Endothelial cell (in vitro differentiated cells): ENCODE results near the gene FAR1. TPM values are rescaled to one million over a fixed set of nuclear protein-coding genes. Genes with fewer than 3 reads are reported as not detected.

Experiments
- DNase-seq: peaks from one replicate; pipeline ENCODE4 v3.0.0; 2021; ENCODE audit warnings: low spot score
- H3K27ac Mint-ChIP-seq: one replicate; pipeline ENCODE4 v1.8.0; 2021; ENCODE audit warnings: mixed read lengths, inconsistent platforms; ENCODE audit not compliant: unreplicated experiment
- H3K27me3 Mint-ChIP-seq: one replicate; pipeline ENCODE4 v1.8.0; 2021; ENCODE audit warnings: mild to moderate bottlenecking, moderate library complexity, mixed read lengths, inconsistent platforms; ENCODE audit not compliant: unreplicated experiment
- H3K36me3 Mint-ChIP-seq: one replicate; pipeline ENCODE4 v1.8.0; 2021; ENCODE audit warnings: mild to moderate bottlenecking, low read depth, mixed read lengths, inconsistent platforms; ENCODE audit not compliant: unreplicated experiment
- H3K4me1 Mint-ChIP-seq: one replicate; pipeline ENCODE4 v1.8.0; 2021; ENCODE audit warnings: mild to moderate bottlenecking, mixed read lengths, inconsistent platforms; ENCODE audit not compliant: unreplicated experiment
- H3K4me3 Mint-ChIP-seq: one replicate; pipeline ENCODE4 v1.8.0; 2021; ENCODE audit warnings: mild to moderate bottlenecking, mixed read lengths, inconsistent platforms; ENCODE audit not compliant: unreplicated experiment
- H3K9me3 Mint-ChIP-seq: one replicate; pipeline ENCODE4 v1.8.0; 2021; ENCODE audit warnings: mixed read lengths, inconsistent platforms; ENCODE audit not compliant: unreplicated experiment
- CTCF ChIP-seq: fragments of 200-600 bp; sonication (generic); IDR thresholded peaks from one replicate; pipeline ENCODE4 v1.5.0; 2021; ENCODE audit warnings: antibody characterized with exemption; ENCODE audit not compliant: unreplicated experiment
- total RNA-seq: library from RNA; stranded (reverse); fragmentation: NEBNext Ultra II Directional; extraction: Animal tissue kit (Norgen Biotek cat#: 25700); gene quantifications from one replicate; pipeline ENCODE4 v1.2.1, GENCODE V29; 2021; ENCODE audit not compliant: unreplicated experiment

The FAR1 gene
- total RNA-seq, 1 donor from 2014 or later, result 77.8 TPM

DNA sequence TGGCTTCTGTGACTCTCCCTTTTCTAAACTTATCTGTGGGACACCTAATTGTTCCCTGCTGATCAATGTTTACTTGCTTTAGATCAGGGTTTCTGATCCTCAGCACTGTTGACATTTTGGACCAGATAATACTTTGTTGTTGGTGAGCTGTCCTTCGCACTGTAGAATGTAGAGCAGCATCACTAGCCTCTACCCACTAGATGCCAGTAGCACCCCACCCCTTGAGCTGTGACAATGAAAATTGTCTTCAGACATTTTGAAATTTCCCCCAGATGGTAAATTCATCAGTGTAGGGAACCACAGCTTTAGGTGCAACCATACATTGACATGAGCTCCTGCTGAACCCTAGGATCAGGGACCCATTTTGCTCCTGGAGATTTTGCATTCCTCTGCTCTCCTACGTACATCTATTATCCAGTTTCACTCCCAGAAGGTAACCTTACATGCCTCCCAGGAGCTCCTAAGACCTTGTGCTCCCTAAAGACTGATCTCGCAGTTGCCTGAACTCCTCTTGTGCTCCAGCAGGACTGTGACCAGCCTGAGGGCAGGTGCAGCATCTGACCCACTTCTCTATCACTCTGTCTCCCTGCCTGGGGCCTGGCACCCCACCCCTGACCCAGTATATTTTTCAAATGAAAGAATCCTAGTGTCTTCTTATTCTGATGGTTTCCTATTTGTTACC lies 107.8 kb downstream of the FAR1 start:
- Mint-ChIP-seq H3K27me3 (no peaks in the 10 kb centered on the region), H3K36me3 (no peaks in the 10 kb centered on the region), H3K9me3 (no peaks in the 10 kb centered on the region), H3K27ac (peak overlapping the region; percentile 20), H3K4me1 (peaks cover 6% of the 10 kb centered on the region), H3K4me3 (no peak overlapping the region)
- DNase-seq, result peak; percentile 24
- no peak for TF ChIP-seq CTCF

GRCh38 chr11:13777341-13777985 lies 109.0 kb downstream of the FAR1 start:
- no peaks in the 10 kb centered on the region for H3K27me3 Mint-ChIP-seq

GRCh38 chr11:13778345-13778744 lies 109.9 kb downstream of the FAR1 start:
- TF ChIP-seq CTCF, result no peak
- no peak for DNase-seq
- Mint-ChIP-seq H3K27me3 (no peaks in the 10 kb centered on the region), H3K9me3 (no peaks in the 10 kb centered on the region), H3K27ac (no peak overlapping the region), H3K36me3 (no peaks in the 10 kb centered on the region), H3K4me1 (peaks cover 6% of the 10 kb centered on the region), H3K4me3 (no peak overlapping the region)

More at GRCh38 chr11:13777341-13777985, 109.0 kb downstream of the FAR1 start:
- Mint-ChIP-seq H3K9me3 (no peaks in the 10 kb centered on the region), H3K4me3 (no peak overlapping the region), H3K4me1 (peaks cover 6% of the 10 kb centered on the region), H3K27ac (peak overlapping the region; percentile 64), H3K36me3 (no peaks in the 10 kb centered on the region)
- no peak for TF ChIP-seq CTCF
- no peak for DNase-seq

DNA sequence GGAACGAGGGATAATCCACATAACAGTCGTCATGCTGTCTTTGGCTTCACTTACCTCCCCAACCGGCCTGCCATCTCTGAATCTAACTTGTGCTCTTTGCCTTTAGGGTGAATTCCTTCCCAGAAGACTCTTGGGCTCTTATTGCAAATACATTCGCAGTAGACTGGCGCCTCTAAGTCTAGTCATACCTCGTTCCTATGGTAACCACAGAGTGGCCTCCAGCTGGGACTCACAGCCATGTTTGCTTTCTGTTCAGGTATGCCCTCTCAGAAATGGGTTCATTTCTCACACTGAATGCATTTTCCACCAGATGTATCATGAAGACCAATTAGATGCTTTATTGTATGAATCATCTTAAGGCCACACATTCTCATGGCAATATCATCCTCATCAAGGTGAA lies 112.7 kb downstream of the FAR1 start:
- no peak overlapping the region for H3K4me3 Mint-ChIP-seq
- TF ChIP-seq CTCF, result no peak
- peaks cover 6% of the 10 kb centered on the region for H3K4me1 Mint-ChIP-seq
- H3K9me3 Mint-ChIP-seq, result no peaks in the 10 kb centered on the region
- no peak for DNase-seq
- H3K27me3 Mint-ChIP-seq, result no peaks in the 10 kb centered on the region
- no peak overlapping the region for H3K27ac Mint-ChIP-seq
- no peaks in the 10 kb centered on the region for H3K36me3 Mint-ChIP-seq

Other genes with a start within 250 kb of the FAR1 start
- 82.2 TPM for gene BTBD10, start 205.4 kb upstream of the FAR1 start, total RNA-seq
- not detected for gene PTH, start 172.7 kb upstream of the FAR1 start, total RNA-seq